ENCODE data around the gene IQCK.

The IQCK gene

GRCh38 chr16:19840524-19841110 is 122.5 kb downstream of the IQCK start:
- DNase-seq, result no peak

GRCh38 chr16:19841184-19841583 is 123.1 kb downstream of the IQCK start:
- no peak for DNase-seq

- no peak for DNase-seq
Observed at GRCh38 chr16:19842426-19843157, 124.5 kb downstream of the IQCK start.

GRCh38 chr16:19843371-19843770 is 125.3 kb downstream of the IQCK start:
- DNase-seq, result no peak

DNA sequence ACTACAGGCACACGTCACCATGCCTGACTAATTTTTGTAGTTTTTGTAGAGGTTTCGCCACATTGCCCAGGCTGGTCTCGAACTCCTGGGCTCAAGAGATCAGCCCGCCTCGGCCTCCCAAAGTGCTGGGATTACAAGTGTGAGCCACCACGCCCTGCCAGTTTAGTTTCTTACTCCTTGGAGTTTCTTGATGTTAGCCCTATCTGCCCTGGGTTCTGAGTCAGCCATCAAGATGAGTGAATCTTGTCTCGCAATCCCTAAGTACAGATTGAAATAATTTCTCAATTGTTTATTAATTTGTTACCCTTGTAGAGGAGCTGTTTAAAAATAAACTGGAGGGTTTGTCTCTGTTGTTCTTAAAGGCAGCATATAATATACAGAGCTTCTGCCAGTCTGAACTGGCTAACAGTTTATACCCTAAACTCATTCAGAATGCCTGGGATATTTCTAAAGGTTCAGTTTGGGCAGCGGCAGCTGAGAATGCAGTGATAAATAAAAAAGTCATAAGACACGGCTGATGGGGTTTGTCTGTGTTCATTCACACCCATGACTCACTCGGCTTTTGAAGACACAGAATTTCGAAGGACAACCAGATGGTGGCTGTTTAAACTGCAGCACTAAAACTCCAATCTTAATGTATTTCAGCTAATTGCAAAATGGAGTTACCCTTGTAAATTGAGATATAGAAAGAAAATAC is 127.0 kb downstream of the IQCK start:
- DNase-seq, result no peak

DNA sequence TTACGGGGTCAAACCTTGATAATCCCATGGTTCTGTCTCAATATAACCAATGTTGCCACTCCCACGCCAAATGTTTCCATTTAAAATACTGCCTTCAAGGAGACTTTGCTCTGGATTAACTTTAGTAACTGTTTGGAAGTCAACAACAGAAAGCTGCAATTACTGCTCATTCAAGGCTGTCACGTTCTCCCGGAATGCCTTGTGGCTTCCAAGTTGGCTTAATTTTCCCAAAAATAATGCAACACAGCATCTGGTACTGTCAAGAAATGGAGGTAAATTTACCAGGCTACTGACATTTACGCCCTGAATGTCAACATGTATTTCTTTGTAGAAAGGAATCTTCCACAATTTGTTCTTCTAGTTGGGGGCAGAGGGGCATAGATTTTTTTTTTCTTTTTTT is 128.4 kb downstream of the IQCK start:
- no peak for DNase-seq

GRCh38 chr16:19848756-19849155 is 130.7 kb downstream of the IQCK start:
- DNase-seq, result no peak

DNA sequence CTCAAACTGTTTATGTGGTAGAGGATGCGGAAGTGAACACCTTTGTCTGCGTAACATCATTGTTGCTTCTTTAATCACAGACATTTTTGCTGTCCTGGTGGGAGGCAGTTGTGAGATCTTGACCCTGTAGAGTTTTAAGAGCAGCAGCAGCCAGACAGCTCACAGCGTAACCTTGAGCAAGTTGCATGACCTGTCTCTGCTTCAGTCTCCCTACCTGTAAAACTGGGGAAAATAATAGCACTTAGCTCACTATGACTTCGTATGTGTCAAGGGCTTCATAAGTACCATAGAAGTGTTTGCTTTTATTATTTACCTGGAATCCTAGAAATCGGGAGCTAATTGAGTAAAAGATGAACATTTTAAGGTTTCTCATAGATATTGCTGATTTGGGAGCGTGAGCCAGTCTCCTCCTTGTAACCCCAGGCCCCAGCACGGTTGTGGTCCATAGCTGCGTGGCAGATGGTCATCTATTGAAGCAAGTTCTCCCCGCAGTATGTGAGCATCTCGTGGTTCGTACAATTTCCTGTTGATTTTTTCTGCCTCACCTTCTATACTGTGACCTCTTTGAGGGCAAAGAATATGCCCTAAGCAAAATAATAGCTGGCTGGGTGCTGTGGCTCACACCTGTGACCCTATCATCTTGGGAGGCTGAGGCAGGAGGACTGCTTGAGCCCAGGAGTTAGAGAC is 132.2 kb downstream of the IQCK start:
- no peak for DNase-seq

- no peak for DNase-seq
Observed at GRCh38 chr16:19851476-19851875, 133.4 kb downstream of the IQCK start.

GRCh38 chr16:19853132-19853741 is 135.2 kb downstream of the IQCK start:
- no peak for DNase-seq

GRCh38 chr16:19853742-19854542 is 135.9 kb downstream of the IQCK start:
- no peak for DNase-seq

DNA sequence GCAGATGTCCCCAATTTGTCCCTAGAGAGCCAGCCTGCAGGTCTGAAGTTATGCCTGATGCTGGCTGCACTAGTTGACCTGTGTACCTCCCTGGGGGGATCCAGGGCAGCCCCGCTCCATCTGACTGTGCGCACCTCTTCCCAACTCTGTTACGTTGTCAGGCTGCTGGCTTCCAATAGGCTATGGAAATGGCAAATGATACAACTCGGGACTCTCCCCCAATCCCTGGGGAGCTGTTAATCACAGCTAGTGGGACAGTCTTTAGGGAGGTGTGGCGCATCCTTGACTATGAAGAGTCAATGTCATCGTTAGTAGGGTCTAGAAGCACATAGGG is 136.4 kb downstream of the IQCK start:
- DNase-seq, result no peak

- DNase-seq, result no peak
Observed at GRCh38 chr16:19856120-19856519, 138.0 kb downstream of the IQCK start.

GRCh38 chr16:19857593-19858339 is 139.7 kb downstream of the IQCK start:
- no peak for DNase-seq

DNA sequence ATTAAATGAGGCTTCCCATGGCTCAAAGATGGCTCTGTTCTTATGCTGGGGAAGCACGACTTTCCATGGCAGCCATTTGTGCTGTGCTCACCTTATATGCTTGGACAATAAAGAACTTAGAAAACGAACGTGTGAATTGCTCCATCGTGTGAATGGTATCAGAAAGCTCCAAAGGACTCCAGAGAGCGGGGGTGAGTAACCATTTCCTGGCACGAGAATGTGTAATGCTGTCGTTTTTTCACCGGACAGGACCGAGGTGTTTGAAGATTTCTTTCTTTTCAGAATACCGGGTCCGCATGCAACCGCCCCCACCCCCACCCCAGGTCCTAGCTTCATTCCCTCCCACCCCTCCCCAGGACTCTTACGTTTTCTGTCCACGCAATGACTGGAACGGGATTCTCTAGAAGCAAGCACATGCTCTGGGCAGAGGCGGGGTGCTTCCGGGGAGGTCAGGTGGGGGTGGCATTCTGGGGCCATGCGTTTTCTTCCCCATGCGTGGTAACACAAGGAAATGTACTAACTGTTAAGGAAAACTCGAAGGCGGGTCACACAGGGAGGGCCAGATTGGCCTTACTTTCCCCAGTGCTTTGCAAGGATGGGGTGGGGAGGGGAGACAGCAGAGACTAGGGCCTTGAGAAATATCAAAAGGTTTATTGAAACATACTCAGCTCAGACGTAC is 140.4 kb downstream of the IQCK start:
- DNase-seq, result no peak

DNA sequence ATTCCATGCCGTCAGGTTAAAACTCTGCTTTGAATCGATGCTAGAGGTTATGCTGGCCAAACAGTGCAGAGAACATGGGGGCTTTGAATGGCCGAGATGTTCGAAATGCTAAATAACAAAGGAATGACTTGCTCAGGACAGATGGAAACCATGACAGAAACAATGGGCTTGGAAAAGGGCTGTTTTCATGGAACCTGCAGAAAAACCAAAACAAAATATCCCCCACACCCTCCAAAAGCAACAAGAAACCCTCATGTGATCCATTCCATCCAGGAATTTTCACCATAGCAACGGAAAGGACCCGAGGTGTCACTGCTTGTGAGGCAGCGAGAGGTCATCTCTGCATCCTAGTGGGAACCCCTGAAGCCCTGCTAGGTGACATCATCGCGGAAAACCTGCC is 141.1 kb downstream of the IQCK start:
- DNase-seq, result no peak

DNA sequence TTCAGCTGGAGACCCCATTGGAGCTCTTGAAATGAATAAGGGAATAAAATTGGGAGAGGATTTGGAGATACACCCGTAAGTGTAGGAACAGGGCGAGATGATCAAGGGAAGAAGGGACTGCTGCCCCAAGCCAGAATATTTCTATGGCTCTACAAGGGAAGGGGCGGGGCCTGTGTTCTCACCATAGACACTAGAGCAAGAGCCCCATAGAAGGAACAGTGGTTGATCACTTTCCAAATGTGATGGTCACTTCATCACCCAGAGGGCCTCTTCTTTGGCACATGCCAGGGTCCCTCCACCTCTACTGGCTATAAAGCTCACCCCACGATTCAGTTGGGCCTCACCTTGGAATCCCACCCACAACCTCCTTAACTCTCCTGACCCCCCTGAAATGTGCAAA is 141.5 kb downstream of the IQCK start:
- DNase-seq, result no peak

DNA sequence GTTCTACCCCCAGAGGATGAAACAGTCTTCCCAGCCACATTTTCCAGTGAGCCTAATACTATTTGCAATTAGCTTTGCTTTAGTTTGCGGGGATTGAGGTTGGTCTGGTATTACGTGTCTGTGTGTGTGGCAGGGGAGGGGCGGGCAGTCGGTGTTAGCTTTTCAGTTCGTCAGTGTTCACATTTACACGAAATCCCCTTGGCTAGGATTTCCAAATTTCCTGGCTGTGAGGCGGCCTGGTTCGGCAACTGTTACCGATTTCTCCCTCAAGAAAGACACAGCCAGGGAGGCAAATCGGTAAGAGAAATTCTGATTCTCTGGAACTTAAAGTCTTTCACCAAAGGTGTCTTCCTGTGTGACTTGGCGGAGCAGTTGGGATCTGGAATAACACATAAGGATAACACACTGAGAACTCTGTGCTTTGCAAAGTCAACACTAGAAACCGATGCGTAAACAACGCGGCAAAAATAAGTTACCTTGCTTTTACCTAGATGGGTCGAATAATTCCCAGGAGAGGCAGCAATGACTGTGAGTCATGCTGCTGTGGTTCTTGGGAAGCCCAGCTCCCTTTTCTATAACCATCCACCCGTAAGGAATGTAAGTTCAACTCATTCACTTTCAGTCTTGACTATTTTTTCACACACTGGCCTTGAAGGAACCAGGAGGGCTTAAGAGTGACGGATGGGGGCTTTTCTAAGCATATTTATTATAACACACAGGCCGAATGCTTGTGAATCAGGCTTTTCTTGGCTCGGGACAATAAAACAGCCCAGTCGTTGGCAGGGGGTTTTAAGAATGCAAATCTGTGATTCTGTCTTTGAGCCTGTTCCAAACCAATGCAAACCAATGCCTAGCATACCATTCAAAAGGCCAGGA is 142.3 kb downstream of the IQCK start:
- no peak for DNase-seq

DNA sequence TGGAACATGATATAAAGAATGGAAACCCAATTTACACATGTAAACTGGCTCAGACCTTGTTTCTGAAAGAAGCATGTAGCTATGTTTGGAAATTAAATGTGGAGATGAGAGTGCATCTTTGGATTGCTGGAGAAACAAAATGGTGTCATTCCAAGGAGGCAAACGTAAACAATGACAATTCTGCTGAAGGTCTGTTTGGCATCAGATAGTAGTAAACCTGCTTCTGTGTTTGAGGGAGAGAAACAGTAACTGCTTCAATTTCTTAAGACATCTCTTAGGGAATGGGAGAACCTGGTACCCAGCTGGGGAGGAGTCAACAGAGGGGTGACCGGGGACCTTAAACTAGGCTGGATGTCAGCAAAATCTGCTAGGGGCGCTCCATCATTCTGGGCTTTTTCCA is 143.1 kb downstream of the IQCK start:
- DNase-seq, result no peak

GRCh38 chr16:19861811-19862327 is 143.8 kb downstream of the IQCK start:
- no peak for DNase-seq

Measured in right forelimb (tissue), 1 donor.